ENCODE results near the gene TBCA. TPM values are rescaled to one million over a fixed set of nuclear protein-coding genes. Genes with fewer than 3 reads are reported as not detected.

Gene TBCA
- total RNA-seq, 1 experiment from 2014 or later = 330 TPM

DNA sequence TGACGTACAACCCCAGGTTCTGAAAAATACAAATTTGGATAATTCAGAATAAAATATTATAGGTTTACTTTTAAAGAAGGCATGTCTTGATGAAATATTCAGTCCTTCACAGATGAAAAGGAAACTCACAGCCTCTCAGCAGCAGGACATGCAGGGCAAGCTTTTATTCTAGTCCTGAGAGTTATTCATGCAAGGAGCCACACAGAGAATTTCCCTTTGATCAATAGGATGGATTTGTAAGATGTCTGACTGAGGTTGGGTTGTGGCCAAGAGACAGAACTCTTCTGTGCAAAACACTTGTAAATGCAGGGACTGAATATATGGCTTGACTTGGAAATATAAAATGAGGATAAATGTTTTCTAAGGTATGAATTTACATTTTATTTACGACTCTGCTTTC is 48.8 kb upstream of the TBCA start:
- no peak overlapping the region for H2AFZ ChIP-seq (ENCODE audit: low read length)
- no peaks in the 10 kb centered on the region for H3K9me3 ChIP-seq (ENCODE audit: control insufficient read depth, low read depth, low read length)
- no peaks in the 10 kb centered on the region for H3K36me3 Mint-ChIP-seq (ENCODE audit: insufficient read depth in 1 of 3, low read depth in 3 of 3)
- H4K8ac ChIP-seq (replicated peaks; ENCODE audit: insufficient read length, low read depth, low read length) = no peak overlapping the region
- H3K27me3 ChIP-seq (ENCODE audit: insufficient read depth, low read length) = no peaks in the 10 kb centered on the region
- DNase-seq = no peak
- no peak overlapping the region for H3K56ac ChIP-seq (ENCODE audit: insufficient read length, low read depth, low read length)
- H2BK120ac ChIP-seq (ENCODE audit: low read depth, low read length, poor library complexity, severe bottlenecking) = no peak overlapping the region
- no peak overlapping the region for H3K27ac Mint-ChIP-seq
- no peak overlapping the region for H3K23ac ChIP-seq (ENCODE audit: insufficient read length, low read depth, low read length)
- H3T11ph ChIP-seq (ENCODE audit: low read length) = no peak overlapping the region
- no peak overlapping the region for H2BK20ac ChIP-seq (ENCODE audit: low read depth, low read length, poor library complexity, severe bottlenecking)
- no peaks in the 10 kb centered on the region for H3K9me3 Mint-ChIP-seq
- H3K79me1 ChIP-seq (ENCODE audit: insufficient read depth, low read depth, low read length, poor library complexity, severe bottlenecking) = no peaks in the 10 kb centered on the region
- H3K14ac ChIP-seq (ENCODE audit: insufficient read depth, low read length) = no peak overlapping the region
- peaks cover 46% of the 10 kb centered on the region for H3K27me3 Mint-ChIP-seq (ENCODE audit: low read depth)
- no peak overlapping the region for H2AK5ac ChIP-seq (ENCODE audit: insufficient read length, low read length)
- H3K79me2 ChIP-seq (ENCODE audit: insufficient read depth, low read length) = no peaks in the 10 kb centered on the region
- no peak overlapping the region for H3K18ac ChIP-seq (ENCODE audit: insufficient read length, low read depth, low read length)
- no peak overlapping the region for H3K9ac ChIP-seq (ENCODE audit: extremely low read depth, insufficient read length, low read length)
- H4K91ac ChIP-seq (ENCODE audit: insufficient read length, low read depth, low read length) = no peak overlapping the region
- no peak overlapping the region for H3K4me3 Mint-ChIP-seq
- no peak overlapping the region for H3K27ac ChIP-seq (ENCODE audit: insufficient read length, low read depth, low read length)
- no peaks in the 10 kb centered on the region for H3K23me2 ChIP-seq (ENCODE audit: insufficient read length, low read depth, low read length, poor library complexity, severe bottlenecking)
- WGBS (ENCODE audit: extremely low coverage, insufficient read length, low lambda C conversion rate) = no CpG with 5 or more reads among the region's 2 CpGs
- H2BK15ac ChIP-seq (ENCODE audit: low read depth, low read length) = no peak overlapping the region
- H3K4me1 ChIP-seq (ENCODE audit: insufficient read depth, low read length) = no peaks in the 10 kb centered on the region
- H2BK12ac ChIP-seq (ENCODE audit: insufficient read length, low read depth, low read length) = no peak overlapping the region
- H4K20me1 ChIP-seq (ENCODE audit: control insufficient read depth, insufficient read depth, insufficient read length) = no peaks in the 10 kb centered on the region
- no peak overlapping the region for H2BK5ac ChIP-seq (ENCODE audit: insufficient read length, low read length)
- no peak overlapping the region for H3K4ac ChIP-seq (ENCODE audit: low read depth, low read length)
- peaks cover 3 to 12% of the 10 kb centered on the region in 2 experiments; a peak in 3 of 4 replicates for H3K4me1 Mint-ChIP-seq
- H3K4me2 ChIP-seq (ENCODE audit: insufficient read depth, insufficient read length, low read length) = no peak overlapping the region
- TF ChIP-seq, protein P1, sequence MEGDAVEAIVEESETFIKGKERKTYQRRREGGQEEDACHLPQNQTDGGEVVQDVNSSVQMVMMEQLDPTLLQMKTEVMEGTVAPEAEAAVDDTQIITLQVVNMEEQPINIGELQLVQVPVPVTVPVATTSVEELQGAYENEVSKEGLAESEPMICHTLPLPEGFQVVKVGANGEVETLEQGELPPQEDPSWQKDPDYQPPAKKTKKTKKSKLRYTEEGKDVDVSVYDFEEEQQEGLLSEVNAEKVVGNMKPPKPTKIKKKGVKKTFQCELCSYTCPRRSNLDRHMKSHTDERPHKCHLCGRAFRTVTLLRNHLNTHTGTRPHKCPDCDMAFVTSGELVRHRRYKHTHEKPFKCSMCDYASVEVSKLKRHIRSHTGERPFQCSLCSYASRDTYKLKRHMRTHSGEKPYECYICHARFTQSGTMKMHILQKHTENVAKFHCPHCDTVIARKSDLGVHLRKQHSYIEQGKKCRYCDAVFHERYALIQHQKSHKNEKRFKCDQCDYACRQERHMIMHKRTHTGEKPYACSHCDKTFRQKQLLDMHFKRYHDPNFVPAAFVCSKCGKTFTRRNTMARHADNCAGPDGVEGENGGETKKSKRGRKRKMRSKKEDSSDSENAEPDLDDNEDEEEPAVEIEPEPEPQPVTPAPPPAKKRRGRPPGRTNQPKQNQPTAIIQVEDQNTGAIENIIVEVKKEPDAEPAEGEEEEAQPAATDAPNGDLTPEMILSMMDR (conservative IDR thresholded peaks at IDR 0.05) = no peak
- H4K5ac ChIP-seq (ENCODE audit: insufficient read length, low read depth, low read length) = no peak overlapping the region

Data from H9 (cell line).